Stimulated activated CD8-positive, alpha-beta memory T cell treated with anti-CD3 and anti-CD28 coated beads, Interleukin-2, amount 100 ng/mL, for 48 hours (primary cell): ENCODE measurements around the gene AK4.
"Not testable (repeated sequence)": the region's sequence is repeated elsewhere in the genome, so short reads cannot be mapped to it uniquely, and the experiment has no call there.

Experiments
- DNase-seq, 2 donors: peaks; one replicate each; pipeline ENCODE4 v3.0.0-alpha.2; 2020; ENCODE audit warnings: low read depth in 2 of 2

AK4 gene

GRCh38 chr1:65148178-65148547 lies at the start of gene AK4:
AK4 (plus strand) TSS chr1:65148203; CDS start chr1:65148408, 205 bp downstream.
- not testable (repeated sequence) for DNase-seq

GRCh38 chr1:65103807-65104206 lies 44.2 kb upstream of the AK4 start:
- DNase-seq: no peak

- DNase-seq: no peak
Measured at GRCh38 chr1:65104854-65105534, 43.0 kb upstream of the AK4 start.

GRCh38 chr1:65105596-65105995 lies 42.4 kb upstream of the AK4 start:
- no peak for DNase-seq

- no peak for DNase-seq
Measured at GRCh38 chr1:65108025-65108642, 39.9 kb upstream of the AK4 start.

- no peak for DNase-seq
Measured at GRCh38 chr1:65109487-65109886, 38.5 kb upstream of the AK4 start.

- DNase-seq: no peak
Measured at GRCh38 chr1:65112811-65113210, 35.2 kb upstream of the AK4 start.

- DNase-seq: no peak
Measured at GRCh38 chr1:65113298-65113697, 34.7 kb upstream of the AK4 start.

GRCh38 chr1:65114322-65114721 lies 33.7 kb upstream of the AK4 start:
- DNase-seq: no peak

- DNase-seq: no peak
Measured at GRCh38 chr1:65119951-65120350, 28.1 kb upstream of the AK4 start.

GRCh38 chr1:65129104-65129503 lies 18.9 kb upstream of the AK4 start:
- not testable (repeated sequence) for DNase-seq

GRCh38 chr1:65138524-65138923 lies 9.5 kb upstream of the AK4 start:
- DNase-seq: no peak

- DNase-seq: not testable (repeated sequence)
Measured at GRCh38 chr1:65139793-65140192, 8.2 kb upstream of the AK4 start.

GRCh38 chr1:65141394-65141793 lies 6.6 kb upstream of the AK4 start:
- DNase-seq: no peak

GRCh38 chr1:65141918-65142317 lies 6.1 kb upstream of the AK4 start:
- no peak for DNase-seq

GRCh38 chr1:65143112-65143658 lies 4.8 kb upstream of the AK4 start:
- not testable (repeated sequence) for DNase-seq

GRCh38 chr1:65146908-65147423 lies 1.0 kb upstream of the AK4 start:
- no peak for DNase-seq

- peak; percentile 28 to 29 for DNase-seq
Measured at GRCh38 chr1:65147424-65148177, 402 bp upstream of the AK4 start.

- peak; percentile 42 to 64 for DNase-seq
Measured at GRCh38 chr1:65148548-65149350, 746 bp downstream of the AK4 start.

GRCh38 chr1:65149351-65150107 lies 1.5 kb downstream of the AK4 start:
- DNase-seq: no peak

- DNase-seq: no peak
Measured at GRCh38 chr1:65150108-65150463, 2.1 kb downstream of the AK4 start.
